Sigmoid colon (tissue), 7 donors: ENCODE measurements around the gene SGSM2. TPM values are rescaled to one million over a fixed set of nuclear protein-coding genes. Genes with fewer than 3 reads are reported as not detected.

ENCODE experiments used
- DNase-seq: peaks from one replicate; pipeline ENCODE4 v3.0.0-alpha.2; 2019
- H3K27ac ChIP-seq, 4 donors: fragments of 200-600 bp; sonication (generic); one replicate each; pipeline ENCODE4 v1.5.1; 2016 to 2019; ENCODE audit warnings: mild to moderate bottlenecking in 1 of 4
- H3K27me3 ChIP-seq, 3 donors: fragments of 200-600 bp; sonication (generic); one replicate each; pipeline ENCODE4 v1.5.1; 2019; ENCODE audit warnings: mild to moderate bottlenecking in 1 of 3
- H3K36me3 ChIP-seq, 4 donors: fragments of 200-600 bp; sonication (generic); one replicate each; pipeline ENCODE4 v1.5.1; 2016 to 2019
- H3K4me1 ChIP-seq, 4 donors: fragments of 200-600 bp; sonication (generic); one replicate each; pipeline ENCODE4 v1.5.1; 2017 to 2019
- H3K4me3 ChIP-seq, 4 donors: fragments of 200-600 bp; sonication (generic); one replicate each; pipeline ENCODE4 v1.5.1; 2017 to 2019; ENCODE audit warnings: mild to moderate bottlenecking in 2 of 4, moderate library complexity in 1 of 4
- H3K9me3 ChIP-seq, 4 donors: fragments of 200-600 bp in 3 of 4; sonication (generic) in 3 of 4; one replicate each; pipeline versions ENCODE4 v1.5.1 to v1.6.1; 2013 to 2019
- CTCF ChIP-seq, 4 experiments: fragments of 450-650 bp in 3 of 4; fragments of 200-600 bp in 1 of 4; IDR thresholded peaks; one replicate each; pipeline ENCODE4 v1.5.1; 2016 to 2019; ENCODE audit warnings: antibody characterized with exemption in 4 of 4, mild to moderate bottlenecking in 3 of 4, moderate library complexity in 2 of 4
- EP300 ChIP-seq, 4 donors: sonication (generic); formaldehyde crosslinking; IDR thresholded peaks; one replicate each; pipeline ENCODE4 v1.6.1; 2017; ENCODE audit warnings: antibody characterized with exemption in 4 of 4
- POLR2A ChIP-seq, 2 donors: fragments of 450-650 bp; IDR thresholded peaks; one replicate each; pipeline ENCODE4 v1.6.1; 2016; ENCODE audit warnings: antibody characterized with exemption in 2 of 2, mild to moderate bottlenecking in 2 of 2, moderate library complexity in 2 of 2
- POLR2AphosphoS5 ChIP-seq, 4 donors: sonication (generic); formaldehyde crosslinking; IDR thresholded peaks; one replicate each; pipeline ENCODE4 v1.6.1; 2017; ENCODE audit warnings: antibody characterized with exemption in 4 of 4
- WGBS, 2 donors: extraction: QIAGEN DNeasy Blood & Tissue Kit; methylation state at CpG; one replicate each; pipeline ENCODE4 v1.1.7; 2013; 5-methylcytosine and 5-hydroxymethylcytosine counted together
- intact Hi-C: fragments of 100-400 bp; cut with DNase I; formaldehyde crosslinking; loops from one replicate; pipeline ENCODE4 v1.15.1; 2023
- polyA plus RNA-seq, 3 donors: library from polyadenylated mRNA; stranded (reverse); fragments of 200-250 nt; gene quantifications; one replicate each; pipeline ENCODE4 v1.2.3, GENCODE V29; 2013
- total RNA-seq, 4 donors: library from RNA; depleted of rRNA; stranded (reverse); fragments of >200 nt; gene quantifications; one replicate each; pipeline ENCODE4 v1.1.0, GENCODE V29; 2016
- donor health status: healthy with polysubstance abuse.
- donor health status: Bipolar disorder and iron deficiency.
- donor health status: healthy.

SGSM2 gene
- total and polyA plus RNA-seq, 7 donors = 6.2 to 79.8 (median 43.9) TPM

GRCh38 chr17:2410951-2411350 lies 73.7 kb downstream of the SGSM2 start:
- intact Hi-C loops = loop anchor here (10.0 kb wide), 3 partner anchors 46 to 184 kb away; partner anchors contain the start of genes PAFAH1B1, SGSM2 and TSR1
- Histone ChIP-seq H3K36me3 (peaks cover 0 to 17% (median 0%) of the 10 kb centered on the region in 4 donors), H3K9me3 (no peaks in the 10 kb centered on the region), H3K27me3 (no peaks in the 10 kb centered on the region), H3K27ac (no peak overlapping the region), H3K4me3 (no peak overlapping the region), H3K4me1 (peaks cover 0 to 27% (median 17%) of the 10 kb centered on the region in 4 donors)
- DNase-seq = peak; percentile 55
- no peak for TF ChIP-seq POLR2AphosphoS5 (IDR thresholded peaks at IDR 0.05)
- TF ChIP-seq CTCF (IDR thresholded peaks at IDR 0.05) = no peak
- no peak for TF ChIP-seq POLR2A (IDR thresholded peaks at IDR 0.05)
- no peak for TF ChIP-seq EP300 (IDR thresholded peaks at IDR 0.05)
- 95% methylated on average over 7 of the region's 7 CpGs for WGBS, 2 donors

- H3K27ac ChIP-seq = peak overlapping the region in 3 of 4 donors; percentile 33 to 59 (median 50)
- intact Hi-C loops = loop anchor here (10.0 kb wide), 3 partner anchors 48 to 182 kb away; partner anchors contain the start of genes PAFAH1B1, SGSM2 and TSR1
- H3K4me1 ChIP-seq = peaks cover 0 to 18% (median 8%) of the 10 kb centered on the region in 4 donors
- H3K9me3 ChIP-seq = no peaks in the 10 kb centered on the region
- no peaks in the 10 kb centered on the region for H3K27me3 ChIP-seq
- H3K36me3 ChIP-seq = peaks cover 0 to 17% (median 0%) of the 10 kb centered on the region in 4 donors
- no peak for TF ChIP-seq CTCF (IDR thresholded peaks at IDR 0.05)
- no peak for TF ChIP-seq POLR2AphosphoS5 (IDR thresholded peaks at IDR 0.05)
- TF ChIP-seq EP300 (IDR thresholded peaks at IDR 0.05) = no peak
- TF ChIP-seq POLR2A (IDR thresholded peaks at IDR 0.05) = no peak
- 67 to 77% methylated on average over 2 of the region's 2 CpGs for WGBS, 2 donors
- DNase-seq = peak; percentile 60
- no peak overlapping the region for H3K4me3 ChIP-seq
These were observed 75.3 kb downstream of the SGSM2 start for GRCh38 chr17:2412561-2413021.

- DNase-seq = peak; percentile 14
These were observed 77.3 kb downstream of the SGSM2 start for GRCh38 chr17:2414446-2415064.

GRCh38 chr17:2415081-2415480 lies 77.8 kb downstream of the SGSM2 start:
- no peaks in the 10 kb centered on the region for H3K27me3 ChIP-seq
- peak; percentile 57 for DNase-seq
- peaks cover under 1 to 30% (median 4%) of the 10 kb centered on the region in 4 donors for H3K36me3 ChIP-seq
- no peak overlapping the region for H3K4me3 ChIP-seq
- intact Hi-C loops = loop anchor here (10.0 kb wide), 3 partner anchors 50 to 180 kb away; partner anchors contain the start of genes PAFAH1B1, SGSM2 and TSR1
- peaks cover 0 to 42% (median 24%) of the 10 kb centered on the region in 4 donors for H3K4me1 ChIP-seq
- H3K9me3 ChIP-seq = no peaks in the 10 kb centered on the region
- TF ChIP-seq CTCF (IDR thresholded peaks at IDR 0.05) (no peak), EP300 (IDR thresholded peaks at IDR 0.05) (no peak), POLR2AphosphoS5 (IDR thresholded peaks at IDR 0.05) (no peak), POLR2A (IDR thresholded peaks at IDR 0.05) (no peak)
- 86 to 91% methylated on average over 9 of the region's 9 CpGs for WGBS, 2 donors
- H3K27ac ChIP-seq = no peak overlapping the region

More at GRCh38 chr17:2414446-2415064, 77.3 kb downstream of the SGSM2 start:
- H3K27ac ChIP-seq = no peak overlapping the region
- no peak for TF ChIP-seq CTCF (IDR thresholded peaks at IDR 0.05)
- no peak for TF ChIP-seq EP300 (IDR thresholded peaks at IDR 0.05)
- no peak for TF ChIP-seq POLR2A (IDR thresholded peaks at IDR 0.05)
- no peak for TF ChIP-seq POLR2AphosphoS5 (IDR thresholded peaks at IDR 0.05)
- intact Hi-C loops = loop anchor here (10.0 kb wide), 3 partner anchors 50 to 180 kb away; partner anchors contain the start of genes PAFAH1B1, SGSM2 and TSR1
- no peaks in the 10 kb centered on the region for H3K9me3 ChIP-seq
- H3K27me3 ChIP-seq = no peaks in the 10 kb centered on the region
- WGBS, 2 donors = 94% methylated on average over 22 of the region's 22 CpGs
- H3K4me3 ChIP-seq = no peak overlapping the region
- H3K4me1 ChIP-seq = peaks cover 0 to 36% (median 23%) of the 10 kb centered on the region in 4 donors
- peaks cover 0 to 24% (median 0%) of the 10 kb centered on the region in 4 donors for H3K36me3 ChIP-seq
